ENCODE measurements around the gene PMPCA.
A peak's percentile ranks its signal among the peaks of the same experiment; 100 is the strongest.
"Not testable (repeated sequence)": the region's sequence is repeated elsewhere in the genome, so short reads cannot be mapped to it uniquely, and the experiment has no call there.

Gene PMPCA

GRCh38 chr9:136395345-136396218, 14.9 kb upstream of the PMPCA start:
- no peak for DNase-seq

- DNase-seq = no peak
Observed at GRCh38 chr9:136396219-136396515, 14.3 kb upstream of the PMPCA start.

GRCh38 chr9:136397643-136398042, 12.8 kb upstream of the PMPCA start:
- DNase-seq = no peak

- DNase-seq = no peak
Observed at GRCh38 chr9:136398286-136398685, 12.2 kb upstream of the PMPCA start.

GRCh38 chr9:136399176-136400037, 11.1 kb upstream of the PMPCA start:
- no peak for DNase-seq

GRCh38 chr9:136400038-136400834, 10.2 kb upstream of the PMPCA start, which contains the start of gene SNAPC4:
SNAPC4 (minus strand) TSS chr9:136400170; CDS start chr9:136398428, 1,742 bp downstream.
- DNase-seq = peak; percentile 81

- DNase-seq = no peak
Observed at GRCh38 chr9:136401173-136401922, 9.1 kb upstream of the PMPCA start.

GRCh38 chr9:136402067-136402466, 8.4 kb upstream of the PMPCA start:
- DNase-seq = no peak

- no peak for DNase-seq
Observed at GRCh38 chr9:136403538-136403914, 6.9 kb upstream of the PMPCA start.

- no peak for DNase-seq
Observed at GRCh38 chr9:136403915-136404800, 6.3 kb upstream of the PMPCA start.

GRCh38 chr9:136404801-136405136, 5.7 kb upstream of the PMPCA start:
- DNase-seq = no peak

GRCh38 chr9:136405481-136405880, 5.0 kb upstream of the PMPCA start:
- no peak for DNase-seq

- DNase-seq = not testable (repeated sequence)
Observed at GRCh38 chr9:136405904-136406303, 4.6 kb upstream of the PMPCA start.

- not testable (repeated sequence) for DNase-seq
Observed at GRCh38 chr9:136407061-136407460, 3.4 kb upstream of the PMPCA start.

GRCh38 chr9:136407911-136408310, 2.5 kb upstream of the PMPCA start:
- no peak for DNase-seq

- DNase-seq = no peak
Observed at GRCh38 chr9:136409557-136410455, 652 bp upstream of the PMPCA start.

- no peak for DNase-seq
Observed at GRCh38 chr9:136411378-136411777, 920 bp downstream of the PMPCA start.

GRCh38 chr9:136412962-136413361, 2.5 kb downstream of the PMPCA start:
- DNase-seq = no peak

- DNase-seq = no peak
Observed at GRCh38 chr9:136416427-136416826, 6.0 kb downstream of the PMPCA start.

- DNase-seq = no peak
Observed at GRCh38 chr9:136416914-136417313, 6.5 kb downstream of the PMPCA start.

All from NCI-H748 treated with DMSO at 0.1 percent for 48 hours (cell line).